Transverse colon (tissue), 4 donors: Measurements from ENCODE around the gene BDKRB2. TPM values are rescaled to one million over a fixed set of nuclear protein-coding genes. Genes with fewer than 3 reads are reported as not detected.

Experiments used
- DNase-seq: peaks from one replicate; pipeline ENCODE4 v3.0.0-alpha.2; 2019
- H3K27ac ChIP-seq, 4 donors: fragments of 200-600 bp; sonication (generic); 2 replicates each; pipeline ENCODE4 v1.5.1; 2016 to 2018; ENCODE audit warnings: inconsistent platforms in 4 of 4
- H3K27me3 ChIP-seq: fragments of 200-600 bp; sonication (generic); 2 replicates; pipeline ENCODE4 v1.5.1; 2017; ENCODE audit warnings: inconsistent platforms
- H3K36me3 ChIP-seq, 4 donors: fragments of 200-600 bp; sonication (generic); 2 replicates each; pipeline ENCODE4 v1.5.1; 2017 to 2019; ENCODE audit warnings: inconsistent platforms in 4 of 4
- H3K4me1 ChIP-seq, 4 donors: fragments of 200-600 bp; sonication (generic); 2 replicates each; pipeline ENCODE4 v1.5.1; 2017 to 2020; ENCODE audit warnings: inconsistent platforms in 4 of 4
- H3K4me3 ChIP-seq, 4 donors: fragments of 200-600 bp; sonication (generic); 1 replicate in 1 of 4; 2 replicates in 3 of 4; pipeline versions ENCODE4 v1.5.1 to v1.6.1; 2017 to 2019; ENCODE audit warnings: inconsistent platforms in 4 of 4
- H3K9me3 ChIP-seq, 2 donors: fragments of 200-600 bp; sonication (generic); 2 replicates each; pipeline ENCODE4 v1.5.1; 2017 to 2019; ENCODE audit warnings: inconsistent platforms in 2 of 2
- EP300 ChIP-seq: sonication (generic); formaldehyde crosslinking; IDR thresholded peaks from one replicate; pipeline ENCODE4 v1.6.1; 2017; ENCODE audit warnings: antibody characterized with exemption, low read depth
- POLR2A ChIP-seq: fragments of 450-650 bp; IDR thresholded peaks from one replicate; pipeline ENCODE4 v1.6.1; 2016; ENCODE audit warnings: antibody characterized with exemption, mild to moderate bottlenecking, moderate library complexity
- POLR2AphosphoS5 ChIP-seq, 3 donors: sonication (generic); formaldehyde crosslinking; IDR thresholded peaks; one replicate each; pipeline ENCODE4 v1.6.1; 2016; ENCODE audit warnings: antibody characterized with exemption in 3 of 3
- WGBS, 2 donors: methylation state at CpG; one replicate each; pipeline ENCODE4 v1.1.5; 2018; ENCODE audit warnings: low coverage in 1 of 2; 5-methylcytosine and 5-hydroxymethylcytosine counted together
- in situ Hi-C, 4 donors: fragments of 200-750 bp; cut with MboI; loops; one replicate each; pipeline versions ENCODE4 v1.15.0 to v1.15.1; 2017; ENCODE audit warnings: low sequenced_read_pairs in 3 of 4, low pct_ligation_motif_present in 1 of 4, low pct_unique_long_range_greater_than_20kb in 1 of 4
- intact Hi-C: fragments of 100-400 bp; cut with DNase I; formaldehyde crosslinking; loops from one replicate; pipeline ENCODE4 v1.15.1; 2023; ENCODE audit warnings: low total_unique reads
- total RNA-seq, 4 donors: library from RNA; depleted of rRNA; stranded (reverse); fragments of >200 nt; gene quantifications; one replicate each; pipeline ENCODE4 v1.1.0, GENCODE V29; 2016
- TF ChIP-seq, protein P1 (sequence below), 5 experiments: fragments of 200-600 bp in 3 of 5; fragments of 450-650 bp in 2 of 5; sonication (generic) in 3 of 5; IDR thresholded peaks; 1 replicate in 2 of 5; 2 replicates in 3 of 5; pipeline ENCODE4 v1.5.1; 2016 to 2017; ENCODE audit warnings: antibody characterized with exemption in 5 of 5, inconsistent platforms in 3 of 5, mild to moderate bottlenecking in 2 of 5, moderate library complexity in 1 of 5

BDKRB2 gene
- total RNA-seq, 4 donors from 2014 or later, result 2.6 to 19.8 (median 17.4) TPM

DNA sequence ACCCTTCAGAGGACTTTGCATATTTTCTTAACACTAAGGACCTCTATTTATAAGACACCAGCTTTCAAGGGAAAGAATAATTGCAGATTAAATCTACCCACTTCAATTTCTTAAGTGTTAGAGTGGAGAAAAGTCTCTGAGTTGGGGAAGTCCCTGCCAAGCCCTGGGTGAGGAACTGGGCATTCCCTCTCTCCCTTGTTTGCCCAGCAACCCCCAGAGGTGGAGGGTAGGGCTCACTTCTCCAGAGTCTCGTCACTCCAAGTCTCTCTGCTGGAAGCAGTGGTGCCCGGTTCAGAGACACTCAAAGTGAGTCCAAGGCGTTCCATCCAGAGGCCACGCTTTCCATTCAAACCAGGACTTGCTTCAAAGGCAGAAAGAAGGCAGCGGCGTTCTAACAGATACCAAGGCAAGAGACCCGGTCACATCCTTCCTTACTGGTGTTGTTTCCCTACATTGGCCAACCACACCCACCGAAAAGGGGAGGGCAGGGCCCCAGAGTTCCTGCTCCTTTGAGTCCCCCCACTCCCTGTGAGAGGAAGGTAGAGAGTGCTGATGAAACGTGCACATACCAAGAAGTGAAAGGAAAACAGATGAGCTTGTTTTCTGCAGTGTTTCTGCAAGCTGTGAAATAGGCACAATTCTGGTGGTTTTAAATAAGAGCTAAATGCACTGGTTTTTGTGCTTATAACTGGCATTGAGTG is 6.1 kb upstream of the BDKRB2 start:
- in situ Hi-C loops, result no loop called here

DNA sequence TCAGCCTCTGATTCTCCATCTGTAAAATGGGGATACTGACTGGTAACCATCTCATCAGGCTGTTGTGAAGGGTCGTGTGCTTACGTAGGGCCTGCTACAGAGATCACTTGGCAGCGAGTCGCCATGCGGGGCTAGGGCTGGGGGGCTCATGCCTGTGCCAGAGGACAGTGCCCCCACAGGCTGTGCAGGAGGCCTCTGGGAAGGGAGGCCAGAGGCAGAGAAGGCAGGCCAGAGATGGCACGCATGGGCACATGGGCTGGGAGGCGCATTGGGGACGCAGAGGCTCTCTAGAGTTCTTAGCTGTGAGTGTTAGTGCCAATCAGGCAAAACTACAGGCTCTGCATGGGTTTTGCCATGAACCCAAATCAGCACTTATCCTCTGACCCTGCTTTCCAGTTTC is 3.5 kb upstream of the BDKRB2 start:
- intact Hi-C loops (loop anchor here (10.0 kb wide), 1 partner anchor 96 kb away; no protein-coding TSS in a partner anchor), in situ Hi-C loops (no loop called here)
- Histone ChIP-seq H3K36me3 (no peaks in the 10 kb centered on the region), H3K9me3 (no peaks in the 10 kb centered on the region), H3K4me3 (no peak overlapping the region), H3K4me1 (peaks cover 8 to 30% (median 21%) of the 10 kb centered on the region in 4 donors), H3K27ac (no peak overlapping the region), H3K27me3 (no peaks in the 10 kb centered on the region)
- DNase-seq, result no peak
- WGBS, 2 donors, result 89% methylated on average over 8 of the region's 8 CpGs; no CpG with 5 or more reads in 1 of the 2 donors
- TF ChIP-seq POLR2AphosphoS5 (IDR thresholded peaks at IDR 0.05) (no peak), POLR2A (no peak), EP300 (no peak)
- TF ChIP-seq, protein P1, sequence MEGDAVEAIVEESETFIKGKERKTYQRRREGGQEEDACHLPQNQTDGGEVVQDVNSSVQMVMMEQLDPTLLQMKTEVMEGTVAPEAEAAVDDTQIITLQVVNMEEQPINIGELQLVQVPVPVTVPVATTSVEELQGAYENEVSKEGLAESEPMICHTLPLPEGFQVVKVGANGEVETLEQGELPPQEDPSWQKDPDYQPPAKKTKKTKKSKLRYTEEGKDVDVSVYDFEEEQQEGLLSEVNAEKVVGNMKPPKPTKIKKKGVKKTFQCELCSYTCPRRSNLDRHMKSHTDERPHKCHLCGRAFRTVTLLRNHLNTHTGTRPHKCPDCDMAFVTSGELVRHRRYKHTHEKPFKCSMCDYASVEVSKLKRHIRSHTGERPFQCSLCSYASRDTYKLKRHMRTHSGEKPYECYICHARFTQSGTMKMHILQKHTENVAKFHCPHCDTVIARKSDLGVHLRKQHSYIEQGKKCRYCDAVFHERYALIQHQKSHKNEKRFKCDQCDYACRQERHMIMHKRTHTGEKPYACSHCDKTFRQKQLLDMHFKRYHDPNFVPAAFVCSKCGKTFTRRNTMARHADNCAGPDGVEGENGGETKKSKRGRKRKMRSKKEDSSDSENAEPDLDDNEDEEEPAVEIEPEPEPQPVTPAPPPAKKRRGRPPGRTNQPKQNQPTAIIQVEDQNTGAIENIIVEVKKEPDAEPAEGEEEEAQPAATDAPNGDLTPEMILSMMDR (IDR thresholded peaks at IDR 0.05), result no peak

More for the DNA sequence above, 6.1 kb upstream of the BDKRB2 start:
- Histone ChIP-seq H3K27me3 (no peaks in the 10 kb centered on the region), H3K36me3 (no peaks in the 10 kb centered on the region), H3K4me1 (peaks cover under 1 to 13% (median 2%) of the 10 kb centered on the region in 4 donors), H3K4me3 (no peak overlapping the region), H3K27ac (peak overlapping the region in 1 of 4 donors; percentile 3), H3K9me3 (no peaks in the 10 kb centered on the region)
- TF ChIP-seq EP300, result no peak
- no peak for TF ChIP-seq POLR2AphosphoS5 (IDR thresholded peaks at IDR 0.05)
- TF ChIP-seq, protein P1 (IDR thresholded peaks at IDR 0.05), result no peak
- no peak for TF ChIP-seq POLR2A
- WGBS, 2 donors, result 37 to 54% methylated on average over 6 to 9 of the region's 9 CpGs
- intact Hi-C loops, result no loop called here
- DNase-seq, result no peak

DNA sequence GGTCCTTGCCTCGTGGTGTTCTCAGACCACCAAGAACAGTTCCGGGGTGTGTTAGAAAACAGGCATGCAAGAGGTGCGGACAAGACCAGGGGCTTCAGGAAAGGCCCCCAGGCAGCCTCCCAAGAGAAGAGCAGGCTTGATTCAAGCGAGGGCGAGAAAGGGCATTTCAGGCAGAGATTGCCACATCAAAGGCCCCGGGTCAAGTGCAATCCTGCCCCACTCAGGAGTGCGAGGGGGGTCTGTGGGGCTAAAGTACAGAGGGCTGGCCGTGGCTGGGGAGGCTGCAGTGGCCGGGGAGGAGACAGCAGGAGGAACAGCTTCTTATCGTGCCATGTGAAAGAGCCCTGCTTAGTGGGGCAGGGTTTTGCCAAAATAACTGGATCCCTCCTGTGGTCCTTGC is 2.7 kb upstream of the BDKRB2 start:
- in situ Hi-C loops (no loop called here), intact Hi-C loops (loop anchor here (10.0 kb wide), 1 partner anchor 97 kb away; no protein-coding TSS in a partner anchor)
- H3K36me3 ChIP-seq, result no peaks in the 10 kb centered on the region
- peaks cover 8 to 38% (median 28%) of the 10 kb centered on the region in 4 donors for H3K4me1 ChIP-seq
- 40 to 76% methylated on average over 2 to 10 of the region's 10 CpGs for WGBS, 2 donors
- TF ChIP-seq EP300, result no peak
- H3K9me3 ChIP-seq, result no peaks in the 10 kb centered on the region
- H3K27me3 ChIP-seq, result no peaks in the 10 kb centered on the region
- H3K27ac ChIP-seq, result no peak overlapping the region
- H3K4me3 ChIP-seq, result no peak overlapping the region
- DNase-seq, result no peak

DNA sequence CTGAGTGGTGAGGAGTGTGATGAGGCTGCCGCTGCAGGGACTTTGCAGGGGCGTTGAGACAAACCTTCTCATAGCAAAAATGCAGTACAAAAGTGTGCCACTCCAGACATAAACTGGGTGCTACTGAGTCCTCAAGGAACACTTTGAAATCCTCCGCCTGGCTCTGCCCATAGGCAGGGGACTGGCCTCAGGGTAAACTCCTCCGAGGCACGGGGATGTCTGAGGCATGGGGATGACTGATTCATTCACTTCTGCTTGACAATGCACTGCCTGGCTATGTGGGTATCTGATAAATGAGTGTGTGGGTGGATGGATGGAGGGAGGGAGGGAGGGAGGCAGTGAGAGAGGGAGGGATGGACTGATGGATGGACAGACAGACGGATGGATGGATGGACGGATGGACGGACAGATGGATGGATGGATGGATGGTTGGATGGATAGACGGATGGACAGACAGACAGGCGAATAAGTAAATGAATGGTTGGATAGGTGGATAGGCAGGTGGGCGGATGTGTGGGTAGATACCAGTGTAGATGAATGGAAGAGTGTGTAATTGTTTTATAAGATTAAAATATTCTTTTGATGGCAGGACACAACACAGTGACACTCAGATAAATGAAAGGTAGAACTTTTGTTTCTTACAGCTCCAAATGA is 2.1 kb upstream of the BDKRB2 start:
- no peak overlapping the region for H3K27ac ChIP-seq
- no peaks in the 10 kb centered on the region for H3K9me3 ChIP-seq
- H3K36me3 ChIP-seq, result no peaks in the 10 kb centered on the region
- intact Hi-C loops (loop anchor here (10.0 kb wide), 1 partner anchor 98 kb away; no protein-coding TSS in a partner anchor), in situ Hi-C loops (no loop called here)
- no peaks in the 10 kb centered on the region for H3K27me3 ChIP-seq
- no peak overlapping the region for H3K4me3 ChIP-seq
- 86 to 87% methylated on average over 6 to 11 of the region's 11 CpGs for WGBS, 2 donors
- no peak for DNase-seq
- TF ChIP-seq EP300 (no peak), POLR2AphosphoS5 (IDR thresholded peaks at IDR 0.05) (no peak), POLR2A (no peak)
- TF ChIP-seq, protein P1 (IDR thresholded peaks at IDR 0.05), result no peak
- peaks cover 8 to 43% (median 29%) of the 10 kb centered on the region in 4 donors for H3K4me1 ChIP-seq
